GM21723 (cell line): Measurements from ENCODE around the gene FPGS.
"Not testable (repeated sequence)": the region's sequence is repeated elsewhere in the genome, so short reads cannot be mapped to it uniquely, and the experiment has no call there.

Experiments
- ATAC-seq: cut with Tn5 transposase; IDR thresholded peaks from one replicate; pipeline ENCODE4 v1.9.1; 2021; ENCODE audit warnings: mild to moderate bottlenecking, moderate library complexity; ENCODE audit not compliant: unreplicated experiment

FPGS gene, protein sequence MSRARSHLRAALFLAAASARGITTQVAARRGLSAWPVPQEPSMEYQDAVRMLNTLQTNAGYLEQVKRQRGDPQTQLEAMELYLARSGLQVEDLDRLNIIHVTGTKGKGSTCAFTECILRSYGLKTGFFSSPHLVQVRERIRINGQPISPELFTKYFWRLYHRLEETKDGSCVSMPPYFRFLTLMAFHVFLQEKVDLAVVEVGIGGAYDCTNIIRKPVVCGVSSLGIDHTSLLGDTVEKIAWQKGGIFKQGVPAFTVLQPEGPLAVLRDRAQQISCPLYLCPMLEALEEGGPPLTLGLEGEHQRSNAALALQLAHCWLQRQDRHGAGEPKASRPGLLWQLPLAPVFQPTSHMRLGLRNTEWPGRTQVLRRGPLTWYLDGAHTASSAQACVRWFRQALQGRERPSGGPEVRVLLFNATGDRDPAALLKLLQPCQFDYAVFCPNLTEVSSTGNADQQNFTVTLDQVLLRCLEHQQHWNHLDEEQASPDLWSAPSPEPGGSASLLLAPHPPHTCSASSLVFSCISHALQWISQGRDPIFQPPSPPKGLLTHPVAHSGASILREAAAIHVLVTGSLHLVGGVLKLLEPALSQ

GRCh38 chr9:127802576-127803443 lies at the start of gene FPGS:
FPGS (plus strand) TSS chr9:127802882; CDS start chr9:127802925, 43 bp downstream.
- ATAC-seq: peak; percentile 66

DNA sequence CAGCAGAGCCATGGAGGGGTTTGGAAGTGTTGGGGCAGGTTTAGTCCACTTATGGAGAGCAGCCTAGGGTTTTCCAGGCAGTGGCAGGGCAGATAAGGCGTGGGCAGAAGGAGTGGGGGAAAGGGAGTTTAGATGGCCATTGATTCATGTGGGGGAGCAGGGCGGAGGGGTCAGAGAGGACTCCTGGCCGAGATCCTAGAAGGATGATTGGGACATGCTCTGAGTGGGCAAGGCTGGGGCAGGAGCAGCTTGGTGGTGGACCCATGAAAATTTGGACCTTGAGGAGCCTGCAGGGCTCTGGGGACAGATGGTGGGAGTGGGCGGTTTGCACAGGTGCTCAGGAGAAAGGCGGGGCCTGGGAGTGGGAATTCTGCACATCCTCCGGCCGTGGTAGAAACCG lies 49.5 kb upstream of the FPGS start:
- no peak for ATAC-seq

DNA sequence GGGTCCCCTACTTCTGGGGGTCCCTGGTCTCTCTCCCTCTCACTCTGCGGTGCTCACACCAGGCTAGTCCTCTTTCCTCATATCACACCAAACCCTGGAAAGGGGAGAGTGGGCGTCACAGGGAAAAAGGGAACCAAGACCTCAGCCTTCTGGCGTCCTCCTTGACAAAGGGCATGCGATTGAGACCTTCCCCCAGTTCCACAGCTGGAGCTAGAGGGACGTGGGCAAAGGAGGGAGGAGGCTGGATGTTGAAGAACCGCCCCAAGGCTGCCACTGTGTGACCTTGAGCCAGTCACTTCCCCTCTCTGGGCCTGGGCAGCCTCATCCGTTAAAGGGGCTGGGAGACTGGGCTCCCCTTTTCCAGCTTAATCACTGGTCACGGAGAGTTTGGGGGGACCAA lies 49.1 kb upstream of the FPGS start:
- no peak for ATAC-seq

DNA sequence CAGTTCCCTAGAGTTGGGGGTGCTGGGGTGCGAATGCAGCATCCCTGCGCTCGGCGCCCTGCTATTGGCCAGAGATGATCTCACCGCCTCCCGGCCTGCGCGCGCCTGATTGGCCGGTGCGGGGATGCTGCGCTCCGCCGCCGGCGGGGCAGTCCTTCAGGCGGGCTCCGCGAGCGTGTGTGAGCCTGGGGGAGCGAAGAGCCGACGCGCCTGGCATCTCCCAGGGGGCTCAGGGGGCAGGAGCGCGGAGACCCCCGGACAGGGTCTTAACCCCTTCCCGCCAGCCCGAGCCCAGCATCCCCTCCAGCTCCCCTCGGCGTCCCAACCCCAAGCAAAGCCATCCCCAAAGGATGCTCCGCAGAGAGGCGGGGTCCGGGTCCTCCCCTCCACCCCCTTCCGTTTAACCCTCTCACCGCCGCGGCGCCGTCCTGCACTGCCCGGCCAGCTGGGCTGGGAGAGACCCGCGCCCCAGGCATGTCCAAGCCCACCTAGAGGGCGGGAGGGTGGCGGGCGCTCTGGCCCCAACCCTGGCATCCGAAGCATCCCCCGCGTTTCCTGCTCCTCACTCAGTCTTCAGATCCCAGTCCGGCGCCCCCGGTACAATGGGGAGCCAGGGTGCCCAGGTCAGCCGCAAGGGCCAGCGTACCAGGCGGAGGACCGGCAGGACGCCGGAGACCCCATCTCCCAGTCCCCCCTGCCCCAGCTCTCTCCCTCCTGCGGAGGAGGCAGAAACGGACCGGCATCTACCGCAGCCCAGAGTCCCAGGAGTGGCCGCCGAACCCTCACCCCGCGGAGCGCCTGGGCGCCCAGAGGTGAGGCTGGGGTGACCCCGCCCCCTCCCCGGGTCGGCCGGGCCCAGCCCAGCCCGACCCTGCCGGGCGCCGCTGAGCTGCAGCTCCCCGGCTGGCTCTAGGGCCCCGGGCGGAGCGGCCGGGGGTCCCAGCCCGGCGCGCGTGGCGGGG lies 48.3 kb upstream of the FPGS start:
- no peak for ATAC-seq

GRCh38 chr9:127755061-127756060 lies 47.3 kb upstream of the FPGS start:
- no peak for ATAC-seq

DNA sequence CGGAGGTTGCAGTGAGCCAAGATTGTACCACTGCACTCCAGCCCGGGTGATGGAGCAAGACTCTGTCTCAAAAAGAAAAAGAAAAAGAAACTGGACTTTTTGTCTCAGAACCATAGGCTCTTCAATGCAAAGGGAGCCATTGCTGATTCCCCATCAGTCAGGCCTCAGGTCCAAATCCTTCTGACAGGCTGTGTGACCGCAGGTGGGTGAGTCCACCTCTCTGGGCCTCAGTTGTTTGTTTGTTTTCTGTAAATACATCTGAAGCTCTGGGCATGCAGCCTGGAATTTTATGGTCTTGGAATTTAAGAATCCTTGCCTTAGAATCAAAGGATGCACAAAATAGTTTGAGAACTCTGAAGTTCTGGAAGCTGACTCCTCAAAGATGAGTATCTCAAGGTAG lies 46.4 kb upstream of the FPGS start:
- ATAC-seq: no peak

- ATAC-seq: not testable (repeated sequence)
Observed at GRCh38 chr9:127756776-127757175, 45.9 kb upstream of the FPGS start.

DNA sequence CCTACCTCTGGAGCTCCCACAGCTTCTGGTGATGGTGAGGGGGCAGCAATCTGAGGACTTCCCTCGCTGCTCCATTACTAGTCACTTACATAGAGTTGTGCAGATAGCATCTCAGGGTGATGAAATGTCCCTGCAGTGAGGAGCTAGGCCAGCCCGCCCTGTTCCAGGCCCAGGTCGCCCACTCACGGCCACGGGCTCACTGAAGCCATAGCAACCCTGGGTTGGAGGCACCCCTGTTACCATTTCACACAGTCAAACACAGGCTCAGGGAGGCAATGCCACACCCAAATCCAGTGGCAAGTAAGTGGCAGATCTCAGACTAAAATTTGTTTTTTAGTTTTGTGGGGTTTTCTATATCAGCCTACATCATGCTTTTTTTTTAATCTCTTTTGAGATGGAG lies 43.8 kb upstream of the FPGS start:
- no peak for ATAC-seq

- ATAC-seq: no peak
Observed at GRCh38 chr9:127761061-127761460, 41.6 kb upstream of the FPGS start.

GRCh38 chr9:127761491-127761956 lies 41.2 kb upstream of the FPGS start:
- ATAC-seq: no peak

GRCh38 chr9:127762111-127762676 lies 40.5 kb upstream of the FPGS start:
- ATAC-seq: no peak

GRCh38 chr9:127763918-127764384 lies 38.7 kb upstream of the FPGS start:
- ATAC-seq: no peak

DNA sequence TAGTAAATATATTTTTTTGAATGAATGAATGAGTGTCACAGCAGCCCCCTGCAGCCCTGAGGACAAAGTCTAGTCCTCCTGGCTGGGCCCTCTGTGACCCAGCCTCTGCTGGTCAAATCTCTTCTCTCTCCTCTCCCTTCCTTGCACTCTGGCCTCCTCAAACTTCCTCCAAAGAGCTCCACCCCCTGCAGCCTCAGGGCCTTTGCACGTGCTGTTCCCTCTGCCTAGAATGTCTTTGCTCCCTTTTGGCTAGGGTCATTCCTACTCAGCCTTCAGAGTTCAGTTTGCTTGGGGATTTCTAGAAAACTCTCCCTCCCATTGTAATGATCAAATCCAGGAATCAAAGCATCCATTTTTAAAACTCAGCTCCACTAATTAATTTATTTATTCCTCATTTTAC lies 37.3 kb upstream of the FPGS start:
- no peak for ATAC-seq

DNA sequence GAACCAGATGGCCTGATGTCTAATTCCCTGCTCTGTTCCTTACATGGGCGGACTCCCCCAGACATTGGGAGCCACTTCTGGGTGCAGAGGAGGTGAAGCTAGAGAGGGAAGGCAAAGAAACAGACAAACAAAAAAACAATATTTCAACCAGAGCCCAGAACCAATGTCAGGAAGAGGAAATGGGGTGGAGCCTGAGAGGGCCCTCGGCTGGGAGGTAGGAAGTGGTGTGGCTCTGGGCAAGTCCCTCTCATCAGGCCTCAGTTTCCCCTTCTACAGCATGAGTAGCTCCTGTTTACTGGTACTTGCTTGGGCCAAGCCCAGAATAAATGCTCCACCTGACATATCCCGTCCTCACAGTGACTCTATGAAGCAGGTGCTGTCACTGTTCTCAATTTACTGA lies 35.3 kb upstream of the FPGS start:
- ATAC-seq: no peak

GRCh38 chr9:127767909-127768331 lies 34.8 kb upstream of the FPGS start:
- no peak for ATAC-seq

DNA sequence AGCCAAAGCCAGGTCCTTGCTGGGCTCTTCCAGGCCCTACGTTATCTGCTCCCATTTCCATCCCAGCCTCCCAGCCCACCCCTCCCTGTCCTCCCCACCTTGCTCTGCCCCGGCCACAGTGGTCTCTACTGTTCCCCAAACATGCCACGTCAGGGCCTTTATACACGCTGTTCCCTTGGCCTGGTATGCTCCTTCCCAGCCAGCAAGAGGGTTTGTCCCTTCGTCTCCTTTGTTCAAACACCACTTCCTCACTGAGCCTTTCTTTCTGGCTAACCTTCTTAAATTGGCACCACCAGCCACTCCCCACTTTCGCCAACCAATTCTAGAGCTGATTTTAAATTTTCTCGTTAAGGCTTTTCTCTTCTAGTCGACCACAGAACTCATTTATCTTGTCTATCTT lies 34.0 kb upstream of the FPGS start:
- no peak for ATAC-seq

- ATAC-seq: no peak
Observed at GRCh38 chr9:127769101-127769500, 33.6 kb upstream of the FPGS start.

GRCh38 chr9:127769929-127770582 lies 32.6 kb upstream of the FPGS start:
- ATAC-seq: no peak
